ENCODE data around the gene CAMK2D. TPM values are rescaled to one million over a fixed set of nuclear protein-coding genes. Genes with fewer than 3 reads are reported as not detected.
A peak's percentile ranks its signal among the peaks of the same experiment; 100 is the strongest.
"Not testable (repeated sequence)": the region's sequence is repeated elsewhere in the genome, so short reads cannot be mapped to it uniquely, and the experiment has no call there.

Gene CAMK2D
- total and polyA plus RNA-seq, 10 donors = 5.9 to 44.2 (median 33.3) TPM

- intact Hi-C loops (cut with DNase I; ENCODE audit: low total_unique reads) = no loop called here
- no peak for DNase-seq
- WGBS, 5 donors = 68 to 86% (median 81%) methylated on average over 1 of the region's 1 CpG
Measured at GRCh38 chr4:113764720-113765264, 3.3 kb upstream of the CAMK2D start.

GRCh38 chr4:113763923-113764322, 2.4 kb upstream of the CAMK2D start:
- intact Hi-C loops (cut with DNase I; ENCODE audit: low total_unique reads) = not testable (repeated sequence)
- 96 to 98% (median 97%) methylated on average over 12 of the region's 12 CpGs for WGBS, 5 donors

More at GRCh38 chr4:113764720-113765264, 3.3 kb upstream of the CAMK2D start:
- no peaks in the 10 kb centered on the region for H3K36me3 ChIP-seq
- no peaks in the 10 kb centered on the region for H3K27me3 ChIP-seq (replicated peaks in 1 of 7)
- peaks cover 5 to 18% (median 9%) of the 10 kb centered on the region in 6 donors for H3K4me1 ChIP-seq
- H3K27ac ChIP-seq = no peak overlapping the region
- H3K9me3 ChIP-seq = no peaks in the 10 kb centered on the region
- H3K4me3 ChIP-seq = no peak overlapping the region
- TF ChIP-seq CTCF (IDR thresholded peaks at IDR 0.05 in 8 of 11, conservative IDR thresholded peaks at IDR 0.05 in 3 of 11) = no peak
- no peak for TF ChIP-seq POLR2AphosphoS5 (IDR thresholded peaks at IDR 0.05)
- TF ChIP-seq POLR2A (IDR thresholded peaks at IDR 0.05) = no peak

GRCh38 chr4:113763029-113763285, 1.4 kb upstream of the CAMK2D start:
- Histone ChIP-seq H3K4me3 (peak overlapping the region; percentile 39 to 85 (median 62)), H3K27ac (peak overlapping the region; percentile 94 to 99 (median 98))
- WGBS, 5 donors = 13 to 17% (median 15%) methylated on average over 6 of the region's 6 CpGs

More at GRCh38 chr4:113763923-113764322, 2.4 kb upstream of the CAMK2D start:
- H3K9me3 ChIP-seq; H3K27me3 ChIP-seq (replicated peaks in 1 of 7); H3K36me3 ChIP-seq; H3K4me3 ChIP-seq; H3K27ac ChIP-seq; DNase-seq: not testable (repeated sequence)
- peaks cover 12 to 27% (median 17%) of the 10 kb centered on the region in 6 donors for H3K4me1 ChIP-seq

GRCh38 chr4:113762186-113763028, 869 bp upstream of the CAMK2D start:
- intact Hi-C loops (cut with DNase I; ENCODE audit: low total_unique reads) = no loop called here
- Histone ChIP-seq H3K36me3 (peaks cover 0 to 4% (median 0%) of the 10 kb centered on the region in 6 donors), H3K27me3 (replicated peaks in 1 of 7) (no peaks in the 10 kb centered on the region), H3K4me1 (peaks cover 21 to 42% (median 31%) of the 10 kb centered on the region in 6 donors), H3K4me3 (peak overlapping the region; percentile 52 to 85 (median 64)), H3K27ac (peak overlapping the region; percentile 94 to 99 (median 98)), H3K9me3 (no peaks in the 10 kb centered on the region)
- peak; percentile 98 for DNase-seq
- 0% methylated on average over 31 to 38 of the region's 38 CpGs for WGBS, 5 donors
- TF ChIP-seq CTCF (IDR thresholded peaks at IDR 0.05 in 8 of 11, conservative IDR thresholded peaks at IDR 0.05 in 3 of 11) (peak in 6 of 11 experiments; percentile 4 to 44 (median 16)), POLR2AphosphoS5 (IDR thresholded peaks at IDR 0.05) (peak; percentile 89 to 99 (median 98)), POLR2A (IDR thresholded peaks at IDR 0.05) (peak; percentile 47 to 98 (median 94))

More at GRCh38 chr4:113763029-113763285, 1.4 kb upstream of the CAMK2D start:
- Histone ChIP-seq H3K36me3 (no peaks in the 10 kb centered on the region), H3K9me3 (no peaks in the 10 kb centered on the region), H3K4me1 (peaks cover 21 to 37% (median 27%) of the 10 kb centered on the region in 6 donors), H3K27me3 (replicated peaks in 1 of 7) (no peaks in the 10 kb centered on the region)
- TF ChIP-seq POLR2A (IDR thresholded peaks at IDR 0.05) (no peak), CTCF (IDR thresholded peaks at IDR 0.05 in 8 of 11, conservative IDR thresholded peaks at IDR 0.05 in 3 of 11) (peak in 1 of 11 experiments; percentile 1)
- intact Hi-C loops (cut with DNase I; ENCODE audit: low total_unique reads) = no loop called here
- DNase-seq = no peak
